HPDE6-E6E7 (cell line): ENCODE measurements around the gene PPM1N.

ENCODE experiments used
- DNase-seq: peaks from one replicate; pipeline ENCODE4 v3.0.0; 2011; ENCODE audit warnings: missing footprints; ENCODE audit errors: extremely low spot score

Gene PPM1N

DNA sequence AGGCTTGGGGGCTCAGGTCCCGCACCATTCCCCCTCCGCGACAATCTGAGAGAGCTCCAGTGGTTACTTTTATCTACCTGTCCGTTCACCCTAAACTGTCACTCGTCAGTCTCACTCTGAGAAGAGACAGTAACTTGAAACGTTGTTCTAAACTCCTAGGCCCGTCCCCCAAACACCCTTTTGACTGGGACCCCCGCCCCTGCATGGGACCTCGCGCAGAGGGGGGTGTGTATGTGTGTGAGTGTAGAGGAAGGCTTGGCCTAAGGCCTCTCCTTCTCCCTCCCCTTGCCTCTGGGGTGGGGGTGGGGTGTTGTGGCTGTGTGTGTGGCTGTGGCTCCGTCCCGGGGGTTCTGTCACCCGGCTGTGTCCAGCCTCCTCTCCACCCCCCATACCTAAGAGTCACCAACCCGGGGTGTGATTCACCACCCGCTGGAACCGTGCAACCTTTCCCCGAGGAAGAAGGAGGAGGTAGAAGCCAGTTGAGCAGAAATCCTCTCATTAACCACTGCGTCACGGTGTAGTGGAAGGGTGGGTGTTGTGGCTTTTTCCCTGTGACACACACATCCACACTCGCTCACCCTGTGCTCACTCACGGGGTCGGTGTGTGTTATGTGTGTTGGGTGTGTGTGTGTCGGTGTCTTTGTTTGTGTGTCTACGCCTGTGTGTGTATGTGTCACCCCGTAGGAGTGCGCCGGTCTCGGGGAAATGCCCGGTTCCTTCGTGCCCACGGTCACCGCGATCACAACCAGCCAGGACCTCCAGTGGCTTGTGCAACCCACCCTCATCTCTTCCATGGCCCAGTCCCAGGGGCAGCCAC is 28.1 kb upstream of the PPM1N start:
- no peak for DNase-seq

DNA sequence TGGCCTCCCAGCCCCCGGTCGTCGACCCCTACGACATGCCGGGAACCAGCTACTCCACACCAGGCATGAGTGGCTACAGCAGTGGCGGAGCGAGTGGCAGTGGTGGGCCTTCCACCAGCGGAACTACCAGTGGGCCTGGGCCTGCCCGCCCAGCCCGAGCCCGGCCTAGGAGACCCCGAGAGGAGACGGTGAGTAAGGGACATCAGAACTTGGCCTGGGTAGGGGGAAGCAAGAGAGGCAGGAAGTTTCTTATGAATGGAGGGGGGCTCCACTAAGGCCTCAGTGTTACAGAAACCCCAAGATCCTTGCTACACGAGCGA is 27.5 kb upstream of the PPM1N start:
- no peak for DNase-seq

DNA sequence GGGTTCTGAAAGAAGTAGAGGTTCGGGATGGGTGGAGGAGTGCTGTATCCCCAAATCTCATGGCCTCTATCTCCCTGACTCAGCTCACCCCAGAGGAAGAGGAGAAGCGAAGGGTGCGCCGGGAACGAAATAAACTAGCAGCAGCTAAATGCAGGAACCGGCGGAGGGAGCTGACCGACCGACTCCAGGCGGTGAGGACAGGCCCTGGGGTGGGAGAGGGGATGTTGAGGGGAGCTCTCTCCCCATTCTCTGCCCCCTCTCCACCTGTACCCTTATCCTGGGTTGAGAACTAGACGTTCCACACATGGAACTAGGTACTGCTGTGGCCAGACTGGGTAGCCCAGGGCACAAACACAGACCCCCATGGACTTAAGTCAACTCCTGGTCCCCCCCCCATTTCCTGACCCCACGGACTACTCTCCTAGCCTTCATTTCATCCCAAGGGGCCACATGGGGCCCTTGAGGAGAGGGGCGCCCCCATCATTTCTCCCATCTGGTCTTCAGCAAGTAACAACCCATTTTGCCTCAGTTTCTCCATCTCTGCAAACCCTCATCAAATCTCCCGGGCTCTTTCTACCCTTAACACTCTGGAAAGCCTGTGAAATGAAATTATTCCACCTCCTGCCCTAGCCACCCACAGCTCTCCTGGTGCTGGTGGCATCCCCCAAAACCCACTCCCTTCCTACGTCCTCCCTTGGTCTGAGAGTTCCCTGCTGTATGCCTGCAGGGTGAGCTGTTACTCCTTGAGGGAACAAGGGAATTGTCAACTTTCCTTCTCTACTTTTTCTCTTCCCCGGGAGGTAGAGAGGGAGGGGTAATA is 26.9 kb upstream of the PPM1N start:
- DNase-seq, result no peak

DNA sequence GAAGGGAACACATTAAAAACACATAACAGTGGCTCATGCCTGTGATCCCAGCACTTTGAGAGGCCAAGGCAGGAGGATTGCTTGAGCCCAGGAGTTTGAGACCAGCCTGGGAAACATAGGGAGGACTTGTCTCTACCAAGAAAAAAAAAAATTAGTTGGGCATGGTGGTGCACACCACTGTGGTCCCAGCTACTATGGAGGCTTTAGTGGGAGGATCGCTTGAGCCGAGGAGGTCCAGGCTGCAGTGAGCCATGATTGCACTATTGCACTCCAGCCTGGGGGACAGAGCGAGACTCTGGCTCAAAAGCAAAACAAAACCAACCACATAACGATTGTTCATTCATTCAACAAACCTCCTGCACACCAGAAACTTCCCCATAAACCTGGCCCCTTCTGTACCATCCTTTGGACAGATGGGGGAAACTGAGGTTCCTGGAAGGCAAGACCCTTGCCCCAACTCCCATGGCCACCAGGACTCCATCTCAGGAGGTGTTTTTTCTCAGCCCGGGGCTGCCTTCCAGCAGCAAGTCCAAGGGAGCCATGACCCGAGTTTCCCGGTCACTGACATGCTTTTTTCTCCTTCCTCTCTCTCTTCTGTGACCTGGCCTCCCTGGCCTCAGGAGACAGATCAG is 26.2 kb upstream of the PPM1N start:
- no peak for DNase-seq

DNA sequence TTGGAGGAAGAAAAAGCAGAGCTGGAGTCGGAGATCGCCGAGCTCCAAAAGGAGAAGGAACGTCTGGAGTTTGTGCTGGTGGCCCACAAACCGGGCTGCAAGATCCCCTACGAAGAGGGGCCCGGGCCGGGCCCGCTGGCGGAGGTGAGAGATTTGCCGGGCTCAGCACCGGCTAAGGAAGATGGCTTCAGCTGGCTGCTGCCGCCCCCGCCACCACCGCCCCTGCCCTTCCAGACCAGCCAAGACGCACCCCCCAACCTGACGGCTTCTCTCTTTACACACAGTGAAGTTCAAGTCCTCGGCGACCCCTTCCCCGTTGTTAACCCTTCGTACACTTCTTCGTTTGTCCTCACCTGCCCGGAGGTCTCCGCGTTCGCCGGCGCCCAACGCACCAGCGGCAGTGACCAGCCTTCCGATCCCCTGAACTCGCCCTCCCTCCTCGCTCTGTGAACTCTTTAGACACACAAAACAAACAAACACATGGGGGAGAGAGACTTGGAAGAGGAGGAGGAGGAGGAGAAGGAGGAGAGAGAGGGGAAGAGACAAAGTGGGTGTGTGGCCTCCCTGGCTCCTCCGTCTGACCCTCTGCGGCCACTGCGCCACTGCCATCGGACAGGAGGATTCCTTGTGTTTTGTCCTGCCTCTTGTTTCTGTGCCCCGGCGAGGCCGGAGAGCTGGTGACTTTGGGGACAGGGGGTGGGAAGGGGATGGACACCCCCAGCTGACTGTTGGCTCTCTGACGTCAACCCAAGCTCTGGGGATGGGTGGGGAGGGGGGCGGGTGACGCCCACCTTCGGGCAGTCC is 25.5 kb upstream of the PPM1N start:
- DNase-seq, result no peak

DNA sequence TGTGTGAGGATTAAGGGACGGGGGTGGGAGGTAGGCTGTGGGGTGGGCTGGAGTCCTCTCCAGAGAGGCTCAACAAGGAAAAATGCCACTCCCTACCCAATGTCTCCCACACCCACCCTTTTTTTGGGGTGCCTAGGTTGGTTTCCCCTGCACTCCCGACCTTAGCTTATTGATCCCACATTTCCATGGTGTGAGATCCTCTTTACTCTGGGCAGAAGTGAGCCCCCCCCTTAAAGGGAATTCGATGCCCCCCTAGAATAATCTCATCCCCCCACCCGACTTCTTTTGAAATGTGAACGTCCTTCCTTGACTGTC is 24.9 kb upstream of the PPM1N start:
- no peak for DNase-seq

DNA sequence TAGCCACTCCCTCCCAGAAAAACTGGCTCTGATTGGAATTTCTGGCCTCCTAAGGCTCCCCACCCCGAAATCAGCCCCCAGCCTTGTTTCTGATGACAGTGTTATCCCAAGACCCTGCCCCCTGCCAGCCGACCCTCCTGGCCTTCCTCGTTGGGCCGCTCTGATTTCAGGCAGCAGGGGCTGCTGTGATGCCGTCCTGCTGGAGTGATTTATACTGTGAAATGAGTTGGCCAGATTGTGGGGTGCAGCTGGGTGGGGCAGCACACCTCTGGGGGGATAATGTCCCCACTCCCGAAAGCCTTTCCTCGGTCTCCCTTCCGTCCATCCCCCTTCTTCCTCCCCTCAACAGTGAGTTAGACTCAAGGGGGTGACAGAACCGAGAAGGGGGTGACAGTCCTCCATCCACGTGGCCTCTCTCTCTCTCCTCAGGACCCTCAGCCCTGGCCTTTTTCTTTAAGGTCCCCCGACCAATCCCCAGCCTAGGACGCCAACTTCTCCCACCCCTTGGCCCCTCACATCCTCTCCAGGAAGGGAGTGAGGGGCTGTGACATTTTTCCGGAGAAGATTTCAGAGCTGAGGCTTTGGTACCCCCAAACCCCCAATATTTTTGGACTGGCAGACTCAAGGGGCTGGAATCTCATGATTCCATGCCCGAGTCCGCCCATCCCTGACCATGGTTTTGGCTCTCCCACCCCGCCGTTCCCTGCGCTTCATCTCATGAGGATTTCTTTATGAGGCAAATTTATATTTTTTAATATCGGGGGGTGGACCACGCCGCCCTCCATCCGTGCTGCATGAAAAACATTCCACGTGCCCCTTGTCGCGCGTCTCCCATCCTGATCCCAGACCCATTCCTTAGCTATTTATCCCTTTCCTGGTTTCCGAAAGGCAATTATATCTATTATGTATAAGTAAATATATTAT is 24.3 kb upstream of the PPM1N start:
- DNase-seq, result no peak

DNA sequence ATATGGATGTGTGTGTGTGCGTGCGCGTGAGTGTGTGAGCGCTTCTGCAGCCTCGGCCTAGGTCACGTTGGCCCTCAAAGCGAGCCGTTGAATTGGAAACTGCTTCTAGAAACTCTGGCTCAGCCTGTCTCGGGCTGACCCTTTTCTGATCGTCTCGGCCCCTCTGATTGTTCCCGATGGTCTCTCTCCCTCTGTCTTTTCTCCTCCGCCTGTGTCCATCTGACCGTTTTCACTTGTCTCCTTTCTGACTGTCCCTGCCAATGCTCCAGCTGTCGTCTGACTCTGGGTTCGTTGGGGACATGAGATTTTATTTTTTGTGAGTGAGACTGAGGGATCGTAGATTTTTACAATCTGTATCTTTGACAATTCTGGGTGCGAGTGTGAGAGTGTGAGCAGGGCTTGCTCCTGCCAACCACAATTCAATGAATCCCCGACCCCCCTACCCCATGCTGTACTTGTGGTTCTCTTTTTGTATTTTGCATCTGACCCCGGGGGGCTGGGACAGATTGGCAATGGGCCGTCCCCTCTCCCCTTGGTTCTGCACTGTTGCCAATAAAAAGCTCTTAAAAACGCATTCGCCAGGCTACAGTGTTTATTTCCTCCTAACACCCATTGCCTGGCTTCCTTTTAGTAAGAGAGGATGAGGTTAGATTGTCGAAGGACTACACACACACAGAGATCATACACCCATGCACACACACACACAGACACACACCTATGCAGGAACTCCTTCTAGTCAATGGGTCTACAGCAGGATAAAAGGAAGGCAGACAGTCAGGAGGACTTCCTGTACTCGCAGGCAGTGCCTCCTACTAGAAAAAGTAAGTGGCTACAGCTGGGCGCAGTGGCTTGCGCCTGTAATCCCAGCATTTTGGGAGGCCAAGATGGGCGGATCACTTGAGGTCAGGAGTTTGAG is 23.4 kb upstream of the PPM1N start:
- DNase-seq, result no peak

DNA sequence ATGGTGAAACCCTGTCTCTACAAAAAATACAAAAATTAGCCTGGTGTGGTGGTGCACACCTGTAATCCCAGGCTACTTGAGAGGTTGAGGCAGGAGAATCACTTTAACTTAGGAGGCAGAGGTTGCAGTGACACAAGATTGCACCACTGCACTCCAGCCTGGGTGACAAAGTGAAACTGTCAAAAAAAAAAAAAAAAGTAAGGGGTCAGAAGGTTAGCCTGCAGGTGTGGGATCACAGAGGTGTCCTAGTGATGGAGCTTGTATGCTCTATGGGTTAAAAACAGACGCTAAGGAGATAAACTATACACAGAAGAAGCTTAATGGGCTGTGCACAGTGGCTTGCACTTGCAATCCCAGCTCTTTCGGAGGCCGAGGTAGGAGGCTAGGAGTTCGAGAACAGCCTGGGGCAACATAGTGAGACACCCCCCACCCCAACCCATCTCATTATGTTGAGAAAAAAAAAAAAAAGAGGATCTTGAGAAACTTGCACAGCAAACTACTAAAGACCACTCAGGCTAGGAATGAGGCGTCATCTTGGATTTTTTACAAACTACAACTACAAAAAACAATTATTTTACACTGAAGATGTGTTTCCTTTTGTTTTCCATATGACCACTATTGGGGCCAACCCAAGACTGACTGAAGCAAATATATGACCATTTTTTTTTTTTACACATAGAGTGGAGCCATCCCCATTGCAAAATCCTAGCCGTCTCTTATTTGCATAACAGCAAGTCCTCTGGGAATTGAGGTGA is 22.5 kb upstream of the PPM1N start:
- DNase-seq, result no peak

DNA sequence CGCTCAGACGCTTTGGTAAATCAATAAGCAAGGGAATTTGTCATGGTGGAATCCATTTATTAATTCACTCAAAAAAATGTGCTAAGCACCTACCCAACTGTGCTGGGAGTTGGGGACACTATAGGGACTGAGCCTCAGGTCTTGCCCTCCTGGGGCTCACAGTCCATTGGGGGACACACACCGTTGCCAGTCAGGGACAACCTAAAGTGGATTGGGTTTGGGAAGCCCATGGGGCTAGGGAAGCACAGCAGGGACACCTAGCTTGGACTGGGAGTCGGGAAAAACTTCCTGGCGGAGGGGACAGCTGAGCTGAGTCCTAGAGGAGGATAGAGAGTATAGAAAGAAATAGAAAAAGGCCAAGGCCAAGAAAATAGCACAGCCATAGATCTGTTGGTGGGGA is 21.9 kb upstream of the PPM1N start:
- DNase-seq, result no peak

DNA sequence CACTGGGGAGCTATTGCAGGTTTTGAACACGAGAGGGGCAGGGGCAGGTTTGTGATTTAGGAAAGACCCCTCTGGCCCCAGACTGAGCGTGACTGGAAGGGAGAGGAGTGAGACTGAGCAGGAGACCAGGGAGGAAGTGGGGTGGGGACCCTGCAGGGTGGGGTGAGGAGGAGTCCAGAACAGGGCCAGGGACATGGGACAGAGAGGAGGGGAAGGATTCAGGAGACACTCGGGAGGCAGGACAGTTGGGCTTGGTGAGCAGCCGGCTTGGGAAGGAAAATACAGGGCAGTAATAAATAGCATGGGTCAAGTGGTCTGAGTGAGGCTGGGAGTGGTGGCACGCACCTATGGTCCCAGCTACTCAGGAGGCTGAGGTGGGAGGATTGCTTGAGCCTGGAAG is 21.1 kb upstream of the PPM1N start:
- no peak for DNase-seq

DNA sequence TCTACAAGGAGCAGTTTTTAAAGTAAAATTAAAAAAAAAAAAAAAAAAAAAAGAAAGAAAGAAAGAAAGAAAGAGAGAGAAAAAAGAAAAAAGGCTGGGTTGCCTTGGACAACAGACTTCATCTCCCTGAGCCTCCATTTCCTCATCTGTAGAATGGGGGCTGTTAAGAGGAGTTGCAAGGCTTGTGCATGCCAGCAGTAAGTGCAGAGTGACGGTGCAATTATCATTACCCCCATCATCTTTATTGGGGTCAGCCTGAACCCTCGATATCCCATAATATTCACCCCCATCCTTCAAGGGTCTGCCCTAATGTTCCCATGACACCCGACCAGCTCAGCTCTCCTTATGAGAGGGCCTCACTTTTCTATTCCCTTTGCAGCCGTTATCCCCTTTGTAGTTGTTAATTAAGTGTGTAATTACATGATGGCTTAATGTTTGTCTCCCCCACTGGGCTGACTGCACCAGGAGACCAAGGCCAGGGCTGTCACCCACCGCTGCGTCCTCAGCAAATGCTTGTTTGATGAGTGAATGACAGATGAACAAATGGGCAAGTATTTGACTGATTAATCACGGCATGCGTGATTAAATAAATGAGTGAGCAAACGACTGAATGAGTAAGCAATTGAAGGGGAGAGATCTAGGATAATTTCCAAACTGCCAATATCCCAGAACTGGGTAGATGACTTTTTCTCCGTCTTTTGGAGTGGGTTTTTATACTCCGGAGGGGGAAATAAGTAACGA is 20.4 kb upstream of the PPM1N start:
- DNase-seq, result no peak

DNA sequence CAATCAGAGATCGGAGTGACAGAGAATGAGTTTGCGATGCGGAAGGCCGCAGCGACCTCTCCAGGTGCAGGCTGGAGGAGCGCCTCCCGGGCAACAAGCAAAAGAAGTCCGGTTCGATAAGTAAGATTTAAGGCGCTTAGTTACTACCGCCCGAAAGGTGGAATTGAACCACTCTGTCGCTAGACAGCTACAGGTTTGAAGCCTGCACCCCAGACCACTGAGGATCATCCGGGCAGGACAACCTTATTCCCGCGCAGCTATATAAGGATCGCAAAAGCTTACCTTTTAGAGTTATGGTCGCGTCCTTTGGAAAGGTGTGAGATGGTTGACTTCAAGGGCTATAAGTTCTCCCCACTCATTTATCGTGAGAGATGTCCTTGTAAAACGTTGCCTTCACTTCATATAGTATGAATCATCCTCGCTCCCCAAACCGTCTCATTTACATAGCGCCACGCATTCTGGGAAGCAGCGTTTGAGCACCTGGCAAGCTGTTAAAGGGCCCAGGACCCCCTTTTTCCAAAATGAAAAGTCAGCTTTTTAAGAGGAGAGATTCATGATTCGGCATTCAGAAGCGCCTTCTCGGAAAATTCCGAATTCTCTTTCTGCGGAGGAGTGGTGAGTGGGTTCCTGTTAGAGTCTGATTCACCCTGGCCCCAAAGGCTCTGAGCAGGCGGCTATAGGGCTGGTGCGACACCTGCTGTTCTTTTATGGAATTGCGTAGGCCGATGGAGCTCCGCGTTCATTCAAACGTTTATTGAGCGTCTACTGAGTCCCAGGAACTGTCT is 19.6 kb upstream of the PPM1N start:
- no peak for DNase-seq

DNA sequence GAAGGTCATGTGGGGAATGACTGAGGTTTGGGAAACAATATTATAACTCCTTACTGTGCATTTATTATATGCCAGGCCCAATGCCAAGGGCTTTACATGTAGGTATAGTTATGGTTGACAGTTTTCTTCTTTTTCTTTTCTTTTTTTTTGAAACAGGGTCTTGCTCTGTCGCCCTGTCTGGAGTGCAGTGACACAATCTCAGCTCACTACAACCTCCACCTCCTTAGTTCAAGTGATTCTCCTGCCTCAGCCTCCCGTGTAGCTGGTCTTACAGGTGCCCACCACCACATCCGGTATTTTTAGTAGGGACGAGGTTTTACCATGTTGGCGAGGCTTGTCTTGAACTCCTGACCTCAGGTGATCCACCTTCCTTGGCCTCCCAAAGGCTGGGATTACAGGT is 15.2 kb upstream of the PPM1N start:
- DNase-seq, result no peak

DNA sequence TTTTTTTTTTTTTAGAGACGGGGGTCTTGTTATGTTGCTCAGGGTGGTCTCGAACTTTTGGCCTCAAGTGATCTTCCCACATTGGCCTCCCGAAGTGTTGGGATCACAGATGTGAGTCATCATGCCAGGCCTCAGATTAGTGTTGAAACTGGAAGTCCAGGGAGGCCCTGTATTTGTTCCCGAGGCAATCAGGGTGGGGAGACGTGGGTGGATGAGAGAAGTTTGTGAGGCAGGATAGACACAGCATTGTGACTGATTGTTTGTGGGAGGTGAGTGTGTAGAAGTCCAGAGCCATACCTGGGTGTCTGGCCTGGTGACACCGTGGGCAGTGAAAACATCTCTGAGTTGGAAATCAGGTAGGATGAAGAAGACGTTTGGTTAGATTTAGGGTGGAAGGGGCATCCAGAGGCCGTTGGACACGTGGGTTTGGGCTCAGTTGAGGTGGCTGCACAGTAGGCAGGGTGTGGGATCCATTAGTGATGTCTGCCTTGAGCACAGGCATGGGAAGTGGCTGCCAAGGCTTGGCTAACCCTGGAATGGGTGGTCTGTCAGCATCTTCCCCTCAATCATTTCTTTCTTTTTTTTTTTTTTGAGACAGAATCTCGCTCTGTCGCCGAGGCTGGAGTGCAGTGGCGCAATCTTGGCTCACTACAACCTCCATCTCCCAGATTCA is 13.8 kb upstream of the PPM1N start:
- no peak for DNase-seq

DNA sequence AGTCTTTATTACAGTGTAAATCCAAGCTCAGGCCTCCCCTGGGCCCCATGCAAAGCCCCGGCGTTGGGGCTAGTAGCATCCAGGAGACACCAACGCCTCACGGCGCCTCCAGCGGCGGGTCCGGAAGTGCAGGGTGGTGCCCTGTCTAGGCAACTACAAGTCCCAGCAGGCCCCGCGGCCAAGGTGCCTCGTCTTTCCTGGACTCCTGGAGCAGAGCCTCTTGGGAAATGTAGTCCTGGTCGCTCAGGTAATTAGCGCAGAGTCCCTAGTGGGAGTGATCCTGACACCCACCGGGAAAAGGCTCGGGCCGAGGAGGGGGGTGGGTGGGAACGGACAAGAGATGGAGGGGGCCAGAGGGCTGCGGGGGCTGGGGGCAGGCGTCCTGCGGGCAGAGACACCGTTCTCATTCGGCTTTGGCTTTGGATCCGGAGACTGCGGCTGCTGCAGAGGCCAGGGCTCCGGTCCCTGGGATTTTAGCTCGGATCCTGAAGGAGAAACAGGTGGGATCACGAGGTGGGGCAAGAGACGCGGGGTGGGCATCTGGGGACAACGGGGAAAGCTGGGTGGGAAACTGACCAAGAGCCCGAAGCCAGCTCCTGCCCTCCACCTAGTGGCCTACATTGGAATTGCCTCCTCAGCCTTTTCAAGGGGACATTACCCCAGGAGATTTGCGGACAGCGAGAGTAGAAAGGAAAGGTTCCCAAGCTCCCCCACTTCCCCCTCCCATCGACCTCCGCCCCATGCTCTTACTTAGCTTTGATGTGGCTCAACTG is 12.8 kb upstream of the PPM1N start:
- peak; percentile 81 for DNase-seq
